ENCODE measurements around the gene FOXC2.

The FOXC2 gene

DNA sequence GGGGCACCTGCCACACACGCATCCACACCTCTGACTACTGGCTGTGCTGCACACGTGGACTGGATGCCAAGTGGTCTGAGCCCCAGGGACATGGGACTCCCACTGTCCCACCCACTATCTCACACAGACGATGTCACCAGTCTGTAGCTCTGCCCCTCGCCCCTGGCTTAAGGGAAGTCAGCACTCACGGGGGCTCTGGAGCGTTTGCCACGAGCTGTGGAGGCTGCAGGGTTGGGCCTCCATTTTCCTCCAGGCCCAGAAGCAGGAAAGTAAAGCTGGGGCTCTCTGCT is 34.2 kb upstream of the FOXC2 start:
- DNase-seq (ENCODE audit: low spot score) = peak; percentile 12
- in situ Hi-C loops (cut with MboI; ENCODE audit: low pct_unique_long_range_greater_than_20kb, low sequenced_read_pairs, unreplicated experiment) = no loop called here
- TF ChIP-seq, protein P1, sequence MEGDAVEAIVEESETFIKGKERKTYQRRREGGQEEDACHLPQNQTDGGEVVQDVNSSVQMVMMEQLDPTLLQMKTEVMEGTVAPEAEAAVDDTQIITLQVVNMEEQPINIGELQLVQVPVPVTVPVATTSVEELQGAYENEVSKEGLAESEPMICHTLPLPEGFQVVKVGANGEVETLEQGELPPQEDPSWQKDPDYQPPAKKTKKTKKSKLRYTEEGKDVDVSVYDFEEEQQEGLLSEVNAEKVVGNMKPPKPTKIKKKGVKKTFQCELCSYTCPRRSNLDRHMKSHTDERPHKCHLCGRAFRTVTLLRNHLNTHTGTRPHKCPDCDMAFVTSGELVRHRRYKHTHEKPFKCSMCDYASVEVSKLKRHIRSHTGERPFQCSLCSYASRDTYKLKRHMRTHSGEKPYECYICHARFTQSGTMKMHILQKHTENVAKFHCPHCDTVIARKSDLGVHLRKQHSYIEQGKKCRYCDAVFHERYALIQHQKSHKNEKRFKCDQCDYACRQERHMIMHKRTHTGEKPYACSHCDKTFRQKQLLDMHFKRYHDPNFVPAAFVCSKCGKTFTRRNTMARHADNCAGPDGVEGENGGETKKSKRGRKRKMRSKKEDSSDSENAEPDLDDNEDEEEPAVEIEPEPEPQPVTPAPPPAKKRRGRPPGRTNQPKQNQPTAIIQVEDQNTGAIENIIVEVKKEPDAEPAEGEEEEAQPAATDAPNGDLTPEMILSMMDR (IDR thresholded peaks at IDR 0.05; ENCODE audit: extremely low read depth, insufficient read depth, missing control alignments) = no peak

DNA sequence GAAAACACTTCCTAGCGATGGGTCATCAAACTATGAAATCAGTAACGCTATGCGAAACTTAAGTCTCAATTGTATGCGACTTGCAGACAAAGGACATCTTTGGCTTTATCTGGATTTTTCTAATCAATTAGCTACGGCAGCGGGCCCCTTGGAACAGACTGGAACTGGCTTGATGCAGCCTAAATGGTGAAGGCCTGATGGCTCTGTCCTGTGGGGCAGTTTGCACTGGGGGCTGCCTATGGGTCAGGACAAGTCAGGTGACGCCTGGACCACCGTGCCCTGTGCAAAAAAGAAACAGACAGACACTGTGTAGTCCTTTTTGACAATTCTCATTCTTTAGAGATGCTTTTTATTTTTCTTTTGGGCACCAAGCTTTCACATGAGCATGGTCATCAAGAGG is 33.6 kb upstream of the FOXC2 start:
- TF ChIP-seq, protein P1 (IDR thresholded peaks at IDR 0.05; ENCODE audit: extremely low read depth, insufficient read depth, missing control alignments) = no peak
- no peak for DNase-seq (ENCODE audit: low spot score)
- in situ Hi-C loops (cut with MboI; ENCODE audit: low pct_unique_long_range_greater_than_20kb, low sequenced_read_pairs, unreplicated experiment) = no loop called here

DNA sequence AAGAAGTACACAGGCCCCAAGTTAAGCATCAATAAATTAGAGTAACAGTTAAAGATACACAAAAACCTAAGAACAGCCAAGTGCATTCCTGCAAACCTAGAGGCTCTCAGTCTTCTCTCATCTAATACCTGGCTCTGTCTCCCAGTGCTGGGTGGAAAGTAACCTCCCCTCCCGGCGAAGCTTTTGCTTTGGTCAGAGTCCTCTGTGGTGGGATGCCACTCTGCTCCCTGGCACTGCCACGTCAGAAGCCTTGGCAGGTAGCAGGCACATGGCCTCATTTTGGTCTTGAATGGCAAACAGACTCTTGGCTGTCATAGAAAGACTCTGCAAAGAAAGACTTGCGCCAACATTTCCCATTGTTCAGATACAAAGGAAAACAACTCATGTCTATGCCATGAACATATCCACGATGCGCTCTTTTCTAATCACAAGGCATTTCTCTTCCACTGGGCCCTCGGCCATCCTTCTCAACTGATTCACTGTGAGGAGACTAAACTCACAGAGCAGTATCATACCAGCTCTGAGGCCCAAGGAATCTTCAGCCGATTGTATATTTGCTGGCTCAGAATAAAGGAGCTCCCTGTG is 32.8 kb upstream of the FOXC2 start:
- in situ Hi-C loops (cut with MboI; ENCODE audit: low pct_unique_long_range_greater_than_20kb, low sequenced_read_pairs, unreplicated experiment) = no loop called here
- TF ChIP-seq, protein P1 (IDR thresholded peaks at IDR 0.05; ENCODE audit: extremely low read depth, insufficient read depth, missing control alignments) = no peak
- no peak for DNase-seq (ENCODE audit: low spot score)

DNA sequence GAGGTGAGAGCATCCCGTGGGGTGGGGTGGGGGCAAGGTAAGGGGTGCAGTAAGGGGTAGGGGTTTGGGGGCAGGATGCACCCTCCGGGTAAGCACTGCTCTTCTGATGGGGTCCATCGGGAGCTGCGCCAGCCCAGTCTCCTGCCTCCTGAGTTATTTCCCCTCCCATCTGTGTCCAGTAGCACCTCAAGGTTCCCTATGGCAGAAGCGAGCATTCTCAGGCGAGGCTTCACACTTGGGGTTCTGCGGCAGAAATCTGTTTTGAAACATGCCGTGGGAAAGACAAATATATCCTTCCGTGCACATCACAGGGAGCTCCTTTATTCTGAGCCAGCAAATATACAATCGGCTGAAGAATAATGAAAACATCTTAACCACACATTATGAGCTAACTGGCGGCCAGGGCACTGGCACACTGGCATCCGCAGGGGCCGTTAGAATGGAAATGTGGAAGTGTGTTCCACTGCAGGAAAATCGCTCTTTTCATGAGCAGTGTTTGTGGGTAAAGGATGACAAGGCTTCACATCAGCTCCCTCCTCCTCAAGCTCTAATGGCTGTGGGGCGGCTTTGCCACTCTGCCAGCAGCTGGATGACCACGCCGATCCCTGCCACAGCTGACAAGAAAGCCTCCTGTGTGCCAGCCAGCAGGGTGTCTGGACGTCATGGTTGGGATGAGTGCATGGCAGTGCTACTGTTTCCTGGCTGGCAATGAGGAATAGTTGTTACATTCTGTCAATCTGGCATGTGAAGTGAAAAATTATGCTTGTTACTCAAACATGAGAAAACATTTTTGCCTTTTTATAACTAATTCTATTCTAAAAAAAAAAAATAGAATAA is 31.6 kb upstream of the FOXC2 start:
- TF ChIP-seq, protein P1 (IDR thresholded peaks at IDR 0.05; ENCODE audit: extremely low read depth, insufficient read depth, missing control alignments) = no peak
- no peak for DNase-seq (ENCODE audit: low spot score)
- in situ Hi-C loops (cut with MboI; ENCODE audit: low pct_unique_long_range_greater_than_20kb, low sequenced_read_pairs, unreplicated experiment) = no loop called here

DNA sequence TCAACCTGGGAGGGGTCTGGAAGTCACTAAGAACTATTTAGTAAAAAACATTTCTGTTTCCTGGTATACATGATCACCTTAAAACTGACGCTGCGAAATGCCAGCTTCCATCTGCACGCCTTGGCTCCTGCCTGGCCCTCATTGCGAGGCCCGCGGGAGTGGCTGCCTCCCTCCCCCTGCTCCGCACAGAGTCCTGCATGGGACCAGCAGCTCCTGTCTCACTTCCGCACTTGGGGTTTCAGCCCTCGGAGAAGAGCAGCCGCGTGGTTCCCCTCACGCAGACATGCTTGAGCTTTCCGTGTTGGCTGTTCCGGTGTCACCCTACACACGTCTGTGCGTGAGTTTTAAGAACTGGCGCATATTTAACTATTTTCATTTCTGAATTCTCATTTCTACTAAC is 30.0 kb upstream of the FOXC2 start:
- in situ Hi-C loops (cut with MboI; ENCODE audit: low pct_unique_long_range_greater_than_20kb, low sequenced_read_pairs, unreplicated experiment) = no loop called here
- TF ChIP-seq, protein P1 (IDR thresholded peaks at IDR 0.05; ENCODE audit: extremely low read depth, insufficient read depth, missing control alignments) = no peak
- DNase-seq (ENCODE audit: low spot score) = no peak

DNA sequence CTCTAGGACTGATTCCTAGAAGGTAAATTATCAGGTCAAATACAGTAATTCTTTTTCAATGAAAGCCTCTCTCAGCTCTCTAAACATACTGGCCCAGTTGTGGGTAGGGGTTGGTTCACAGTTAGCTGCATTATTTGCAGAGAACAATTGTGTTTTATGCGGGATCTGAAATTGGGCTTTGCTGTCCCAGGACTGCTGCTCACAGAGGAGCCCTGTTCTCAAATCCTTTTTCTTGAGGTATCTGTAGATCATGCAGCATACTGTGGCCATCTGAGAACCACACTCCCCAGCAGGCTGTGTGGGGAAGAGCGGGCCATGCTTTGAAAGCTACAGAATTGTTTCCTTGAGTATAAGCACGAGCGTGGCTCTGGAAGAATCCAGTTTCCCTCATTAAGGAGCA is 29.1 kb upstream of the FOXC2 start:
- DNase-seq (ENCODE audit: low spot score) = no peak
- TF ChIP-seq, protein P1 (IDR thresholded peaks at IDR 0.05; ENCODE audit: extremely low read depth, insufficient read depth, missing control alignments) = no peak
- in situ Hi-C loops (cut with MboI; ENCODE audit: low pct_unique_long_range_greater_than_20kb, low sequenced_read_pairs, unreplicated experiment) = no loop called here
